Ovary (tissue), 9 donors: ENCODE measurements around the gene DNM1. TPM values are rescaled to one million over a fixed set of nuclear protein-coding genes. Genes with fewer than 3 reads are reported as not detected.

ENCODE experiments used
- DNase-seq, 5 donors: peaks; one replicate each; pipeline ENCODE4 v3.0.0-alpha.2; 2019 to 2020
- H3K27ac ChIP-seq, 2 donors: fragments of 200-600 bp; one replicate each; pipeline versions ENCODE4 v1.5.1 to v1.8.0; 2019 to 2022
- H3K27me3 ChIP-seq: fragments of 200-600 bp; one replicate; pipeline ENCODE4 v1.8.0; 2022
- H3K36me3 ChIP-seq: fragments of 200-600 bp; sonication (generic); one replicate; pipeline ENCODE4 v1.5.1; 2019
- H3K4me1 ChIP-seq: one replicate; pipeline ENCODE4 v1.8.1; 2013; ENCODE audit warnings: mild to moderate bottlenecking, moderate library complexity; ENCODE audit not compliant: insufficient read depth
- H3K4me3 ChIP-seq: fragments of 200-600 bp; sonication (generic); one replicate; pipeline ENCODE4 v1.5.1; 2017
- H3K9me3 ChIP-seq, 2 donors: fragments of 200-600 bp in 1 of 2; sonication (generic) in 1 of 2; one replicate each; pipeline versions ENCODE4 v1.5.1 to v1.8.1; 2013 to 2019; ENCODE audit warnings: mild to moderate bottlenecking in 1 of 2, moderate library complexity in 1 of 2
- EP300 ChIP-seq: sonication (generic); formaldehyde crosslinking; IDR thresholded peaks from one replicate; pipeline ENCODE4 v1.6.1; 2017; ENCODE audit warnings: antibody characterized with exemption
- POLR2A ChIP-seq: fragments of 450-650 bp; IDR thresholded peaks from one replicate; pipeline ENCODE4 v1.6.1; 2017; ENCODE audit warnings: antibody characterized with exemption, mild to moderate bottlenecking, moderate library complexity
- WGBS, 3 donors: extraction: QIAGEN DNeasy Blood & Tissue Kit in 1 of 3; methylation state at CpG; one replicate each; pipeline versions ENCODE4 v1.1.5 to v1.1.7; 2013 to 2017; 5-methylcytosine and 5-hydroxymethylcytosine counted together
- intact Hi-C, 4 donors: fragments of 100-400 bp; cut with DNase I; formaldehyde crosslinking; loops; one replicate each; pipeline versions ENCODE4 v1.11.0 to v1.15.1; 2022 to 2023
- polyA plus RNA-seq, 2 donors: library from polyadenylated mRNA; stranded (reverse); fragments of 200-250 nt in 1 of 2; fragments of 350-450 nt in 1 of 2; fragmentation: Illumina TruSeq in 1 of 2; extraction: RNeasy Lipid Tissue Mini Kit (QIAGEN cat#74804) in 1 of 2; gene quantifications; one replicate each; pipeline ENCODE4 v1.2.3, GENCODE V29; 2013 to 2014
- total RNA-seq, 7 donors: library from RNA; depleted of rRNA in 2 of 7; stranded (reverse); fragments of >200 nt in 2 of 7; fragmentation: NEBNext Ultra II Directional in 3 of 7; extraction: Animal tissue kit (Norgen Biotek cat#: 25700) in 3 of 7; gene quantifications; one replicate each; pipeline versions ENCODE4 v1.1.0 to v1.2.4, GENCODE V29; 2016 to 2023
- TF ChIP-seq, protein P1 (sequence below), 3 donors: fragments of 450-650 bp in 2 of 3; fragments of 200-600 bp in 1 of 3; IDR thresholded peaks; one replicate each; pipeline versions ENCODE4 v1.5.1 to v1.8.0; 2016 to 2022; ENCODE audit warnings: antibody characterized with exemption in 3 of 3, mild to moderate bottlenecking in 1 of 3
- donor health status: DM: no; HTN: no; CAD: no; lungs with moderate emphysema.
- donor health status: DM: no; HTN: no; CAD: no.
- donor health status: Bipolar disorder and iron deficiency.
- donor health status: DM: yes; HTN: yes; CAD: no.
- donor health status: DM: no; HTN: no; CAD: no.
- donor health status: DM: yes; HTN: yes; CAD: no.

The DNM1 gene
- total and polyA plus RNA-seq, 9 donors = 1.2 to 10.4 (median 4.6) TPM

GRCh38 chr9:128208946-128209669 lies 5.9 kb downstream of the DNM1 start:
- H3K4me1 ChIP-seq = peaks cover under 1% of the 10 kb centered on the region
- H3K27ac ChIP-seq = no peak overlapping the region
- H3K9me3 ChIP-seq = no peaks in the 10 kb centered on the region
- DNase-seq = no peak
- intact Hi-C loops = no loop called here
- no peaks in the 10 kb centered on the region for H3K36me3 ChIP-seq
- H3K4me3 ChIP-seq = no peak overlapping the region
- WGBS, 3 donors = 59 to 67% (median 62%) methylated on average over 15 of the region's 15 CpGs
- H3K27me3 ChIP-seq = no peaks in the 10 kb centered on the region
- TF ChIP-seq, protein P1, sequence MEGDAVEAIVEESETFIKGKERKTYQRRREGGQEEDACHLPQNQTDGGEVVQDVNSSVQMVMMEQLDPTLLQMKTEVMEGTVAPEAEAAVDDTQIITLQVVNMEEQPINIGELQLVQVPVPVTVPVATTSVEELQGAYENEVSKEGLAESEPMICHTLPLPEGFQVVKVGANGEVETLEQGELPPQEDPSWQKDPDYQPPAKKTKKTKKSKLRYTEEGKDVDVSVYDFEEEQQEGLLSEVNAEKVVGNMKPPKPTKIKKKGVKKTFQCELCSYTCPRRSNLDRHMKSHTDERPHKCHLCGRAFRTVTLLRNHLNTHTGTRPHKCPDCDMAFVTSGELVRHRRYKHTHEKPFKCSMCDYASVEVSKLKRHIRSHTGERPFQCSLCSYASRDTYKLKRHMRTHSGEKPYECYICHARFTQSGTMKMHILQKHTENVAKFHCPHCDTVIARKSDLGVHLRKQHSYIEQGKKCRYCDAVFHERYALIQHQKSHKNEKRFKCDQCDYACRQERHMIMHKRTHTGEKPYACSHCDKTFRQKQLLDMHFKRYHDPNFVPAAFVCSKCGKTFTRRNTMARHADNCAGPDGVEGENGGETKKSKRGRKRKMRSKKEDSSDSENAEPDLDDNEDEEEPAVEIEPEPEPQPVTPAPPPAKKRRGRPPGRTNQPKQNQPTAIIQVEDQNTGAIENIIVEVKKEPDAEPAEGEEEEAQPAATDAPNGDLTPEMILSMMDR (IDR thresholded peaks at IDR 0.05) = no peak
- TF ChIP-seq EP300 (no peak), POLR2A (no peak)

GRCh38 chr9:128211186-128211980 lies 8.2 kb downstream of the DNM1 start:
- H3K27ac ChIP-seq = no peak overlapping the region
- intact Hi-C loops = no loop called here

GRCh38 chr9:128211981-128212281 lies 8.8 kb downstream of the DNM1 start:
- no peaks in the 10 kb centered on the region for H3K27me3 ChIP-seq
- no peak overlapping the region for H3K27ac ChIP-seq
- H3K4me1 ChIP-seq = no peaks in the 10 kb centered on the region
- intact Hi-C loops = no loop called here
- TF ChIP-seq, protein P1 (IDR thresholded peaks at IDR 0.05) = no peak
- TF ChIP-seq EP300 (no peak), POLR2A (no peak)
- H3K4me3 ChIP-seq = no peak overlapping the region
- no peaks in the 10 kb centered on the region for H3K9me3 ChIP-seq
- no peaks in the 10 kb centered on the region for H3K36me3 ChIP-seq
- WGBS, 3 donors = 82 to 86% (median 83%) methylated on average over 2 of the region's 2 CpGs
- no peak for DNase-seq

More at GRCh38 chr9:128211186-128211980, 8.2 kb downstream of the DNM1 start:
- H3K4me1 ChIP-seq = no peaks in the 10 kb centered on the region
- TF ChIP-seq, protein P1 (IDR thresholded peaks at IDR 0.05) = no peak
- TF ChIP-seq EP300 = no peak
- no peak for TF ChIP-seq POLR2A
- no peaks in the 10 kb centered on the region for H3K36me3 ChIP-seq
- 62 to 65% (median 63%) methylated on average over 12 of the region's 12 CpGs for WGBS, 3 donors
- no peak overlapping the region for H3K4me3 ChIP-seq
- H3K9me3 ChIP-seq = no peaks in the 10 kb centered on the region
- no peaks in the 10 kb centered on the region for H3K27me3 ChIP-seq
- DNase-seq = no peak

- Histone ChIP-seq H3K36me3 (no peaks in the 10 kb centered on the region), H3K27me3 (no peaks in the 10 kb centered on the region), H3K4me3 (no peak overlapping the region), H3K9me3 (no peaks in the 10 kb centered on the region), H3K4me1 (peaks cover 2% of the 10 kb centered on the region), H3K27ac (no peak overlapping the region)
- DNase-seq = no peak
- TF ChIP-seq POLR2A (no peak), EP300 (no peak)
- TF ChIP-seq, protein P1 (IDR thresholded peaks at IDR 0.05) = no peak
- intact Hi-C loops = no loop called here
- WGBS, 3 donors = 84 to 94% (median 89%) methylated on average over 12 of the region's 12 CpGs
These were observed 10.7 kb downstream of the DNM1 start for GRCh38 chr9:128213746-128214497.
